WTC11 (cell line): ENCODE results near the gene HIVEP2. TPM values are rescaled to one million over a fixed set of nuclear protein-coding genes. Genes with fewer than 3 reads are reported as not detected.

Source experiments
- ATAC-seq: fragments of 200-7000 bp; cut with Tn5 transposase; 2 replicates; pipeline ENCODE4 v1.10.0; 2021; ENCODE audit warnings: mild to moderate bottlenecking, moderate library complexity
- CTCF ChIA-PET: fragments of 300-600 bp; sonication (Branson Sonifier 250); formaldehyde crosslinking; loops from one replicate; lab custom pipeline; 2021; ENCODE audit warnings: antibody characterized with exemption; lab: Charles Lee
- POLR2A ChIA-PET: fragments of 350-600 bp; sonication (Branson Sonifier 250); formaldehyde crosslinking; loops from one replicate; lab custom pipeline; 2021; ENCODE audit warnings: antibody characterized with exemption; lab: Charles Lee
- DNase-seq: peaks from one replicate; pipeline ENCODE4 v3.0.0; 2021; ENCODE audit warnings: low spot score
- H3K27ac Mint-ChIP-seq: 2 replicates; pipeline ENCODE4 v1.8.0; 2021; ENCODE audit warnings: mixed read lengths
- H3K27me3 Mint-ChIP-seq: 2 replicates; pipeline ENCODE4 v1.8.0; 2021; ENCODE audit warnings: low read depth, mild to moderate bottlenecking, moderate library complexity, mixed read lengths
- H3K36me3 Mint-ChIP-seq: 2 replicates; pipeline ENCODE4 v1.8.0; 2021; ENCODE audit warnings: mixed read lengths
- H3K4me1 Mint-ChIP-seq: 2 replicates; pipeline ENCODE4 v1.8.0; 2022; ENCODE audit warnings: mixed read lengths
- H3K4me3 Mint-ChIP-seq: 2 replicates; pipeline ENCODE4 v1.8.0; 2021; ENCODE audit warnings: mild to moderate bottlenecking, moderate library complexity, mixed read lengths
- H3K9me3 Mint-ChIP-seq: 2 replicates; pipeline ENCODE4 v1.8.0; 2021; ENCODE audit warnings: mixed read lengths
- AFF4 ChIP-seq: sonication (generic); formaldehyde crosslinking; IDR thresholded peaks from 2 replicates; pipeline ENCODE4 v1.8.1; 2023; ENCODE audit warnings: mild to moderate bottlenecking, missing genetic modification reagents, borderline replicate concordance
- ATF3 ChIP-seq: sonication (generic); formaldehyde crosslinking; conservative IDR thresholded peaks from 2 replicates; pipeline ENCODE4 v1.8.1; 2022; ENCODE audit warnings: mild to moderate bottlenecking, missing genetic modification reagents
- CBFB ChIP-seq: sonication (generic); formaldehyde crosslinking; IDR thresholded peaks from 2 replicates; pipeline ENCODE4 v1.8.1; 2022; ENCODE audit warnings: mild to moderate bottlenecking, low read depth, missing genetic modification reagents
- HMGA2 ChIP-seq: fragments of 250-450 bp; sonication (Bioruptor Pico); IDR thresholded peaks from 2 replicates; pipeline ENCODE4 v1.4.0; 2021; ENCODE audit warnings: mild to moderate bottlenecking, moderate library complexity
- PRDM15 ChIP-seq: sonication (generic); formaldehyde crosslinking; IDR thresholded peaks from 2 replicates; pipeline ENCODE4 v1.8.0; 2022; ENCODE audit warnings: missing genetic modification reagents
- PREB ChIP-seq: sonication (generic); formaldehyde crosslinking; IDR thresholded peaks from 2 replicates; pipeline ENCODE4 v1.8.1; 2022; ENCODE audit warnings: mild to moderate bottlenecking, missing genetic modification reagents, moderate library complexity, borderline replicate concordance
- TEAD1 ChIP-seq: sonication (generic); formaldehyde crosslinking; IDR thresholded peaks from 2 replicates; pipeline ENCODE4 v1.8.0; 2022; ENCODE audit warnings: mild to moderate bottlenecking, missing genetic modification reagents
- USF1 ChIP-seq: sonication (generic); formaldehyde crosslinking; IDR thresholded peaks from 2 replicates; pipeline ENCODE4 v1.8.0; 2022; ENCODE audit warnings: mild to moderate bottlenecking, missing genetic modification reagents
- ZNF423 ChIP-seq: fragments of 250-450 bp; sonication (Bioruptor Pico); IDR thresholded peaks from 2 replicates; pipeline ENCODE4 v2.1.2; 2022; ENCODE audit warnings: mild to moderate bottlenecking, moderate library complexity
- ZNF671 ChIP-seq: fragments of 250-450 bp; sonication (Bioruptor Pico); IDR thresholded peaks from 2 replicates; pipeline ENCODE4 v1.8.0; 2021; ENCODE audit warnings: mild to moderate bottlenecking
- ZSCAN18 ChIP-seq: fragments of 250-450 bp; sonication (Bioruptor Pico); IDR thresholded peaks from 2 replicates; pipeline ENCODE4 v2.1.2; 2022; ENCODE audit warnings: mild to moderate bottlenecking, moderate library complexity
- total RNA-seq: library from RNA; stranded (reverse); gene quantifications from 3 replicates; pipeline ENCODE4 v1.2.3, GENCODE V29; 2021

HIVEP2 gene
- total RNA-seq, 1 experiment from 2014 or later = 11.5 TPM

GRCh38 chr6:142809947-142810346 is 135.0 kb downstream of the HIVEP2 start:
- Mint-ChIP-seq H3K27ac (no peak overlapping the region), H3K27me3 (no peaks in the 10 kb centered on the region), H3K9me3 (0 out of 2 replicates have a peak, but pooled peaks cover 3% of the 10 kb centered on the region), H3K4me1 (peaks cover 20% of the 10 kb centered on the region), H3K36me3 (no peaks in the 10 kb centered on the region), H3K4me3 (no peak overlapping the region)
- ChIA-PET CTCF (interaction anchor here (1.5 kb wide), 1 partner anchor 13 kb away, joined by 3 read pairs; no protein-coding TSS in a partner anchor), POLR2A (interaction anchor here (0.6 kb wide), 1 partner anchor 10 kb away, joined by 3 read pairs; no protein-coding TSS in a partner anchor)
- ATAC-seq (no peak), DNase-seq (no peak)
- TF ChIP-seq HMGA2 = no peak
- no peak for TF ChIP-seq ZSCAN18 (CRISPR knock-in tag)
- TF ChIP-seq TEAD1 (CRISPR knock-in tag) = no peak
- TF ChIP-seq USF1 (CRISPR knock-in tag) = no peak

- Mint-ChIP-seq H3K27me3 (no peaks in the 10 kb centered on the region), H3K27ac (no peak overlapping the region), H3K9me3 (0 out of 2 replicates have a peak, but pooled peaks cover 3% of the 10 kb centered on the region), H3K36me3 (no peaks in the 10 kb centered on the region), H3K4me1 (peaks cover 20% of the 10 kb centered on the region), H3K4me3 (no peak overlapping the region)
- CTCF ChIA-PET = interaction anchor here (0.9 to 1.8 kb wide), 2 partner anchors 13 to 14 kb away, joined by 3 to 6 read pairs; no protein-coding TSS in a partner anchor
- no peak for ATAC-seq
- TF ChIP-seq ZNF423 (CRISPR knock-in tag) (no peak), USF1 (CRISPR knock-in tag) (no peak), ZNF671 (CRISPR knock-in tag) (no peak), PRDM15 (CRISPR knock-in tag) (no peak), CBFB (CRISPR knock-in tag) (no peak), ATF3 (CRISPR knock-in tag) (no peak), PREB (CRISPR knock-in tag) (no peak), AFF4 (no peak)
- POLR2A ChIA-PET = no interaction called here
- no peak for DNase-seq
Observed at GRCh38 chr6:142808405-142809061, 136.4 kb downstream of the HIVEP2 start.
